DMS153 treated with DMSO at 0.1 percent for 48 hours (cell line): ENCODE results near the gene U2AF1L4.

Experiments used
- DNase-seq: peaks from one replicate; lab custom pipeline; 2025; ENCODE audit not compliant: unreplicated experiment; lab: John Stamatoyannopoulos, UW

The U2AF1L4 gene

DNA sequence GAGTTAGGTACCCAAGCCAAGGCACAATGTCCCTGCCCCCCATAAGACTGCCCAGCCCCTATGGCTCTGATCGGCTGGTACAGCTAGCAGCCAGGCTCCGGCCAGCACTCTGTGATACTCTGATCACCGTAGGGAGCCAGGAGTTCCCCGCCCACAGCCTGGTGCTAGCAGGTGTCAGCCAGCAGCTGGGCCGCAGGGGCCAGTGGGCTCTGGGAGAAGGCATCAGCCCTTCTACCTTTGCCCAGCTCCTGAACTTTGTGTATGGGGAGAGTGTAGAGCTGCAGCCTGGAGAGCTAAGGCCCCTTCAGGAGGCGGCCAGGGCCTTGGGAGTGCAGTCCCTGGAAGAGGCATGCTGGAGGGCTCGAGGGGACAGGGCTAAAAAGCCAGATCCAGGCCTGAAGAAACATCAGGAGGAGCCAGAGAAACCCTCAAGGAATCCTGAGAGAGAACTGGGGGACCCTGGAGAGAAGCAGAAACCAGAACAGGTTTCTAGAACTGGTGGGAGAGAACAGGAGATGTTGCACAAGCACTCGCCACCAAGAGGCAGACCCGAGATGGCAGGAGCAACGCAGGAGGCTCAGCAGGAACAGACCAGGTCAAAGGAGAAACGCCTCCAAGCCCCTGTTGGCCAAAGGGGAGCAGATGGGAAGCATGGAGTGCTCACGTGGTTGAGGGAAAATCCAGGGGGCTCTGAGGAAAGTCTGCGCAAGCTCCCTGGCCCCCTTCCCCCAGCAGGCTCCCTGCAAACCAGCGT lies 30.4 kb downstream of the U2AF1L4 start:
- DNase-seq = no peak

- no peak for DNase-seq
Measured at GRCh38 chr19:35713904-35714495, 31.2 kb downstream of the U2AF1L4 start.

DNA sequence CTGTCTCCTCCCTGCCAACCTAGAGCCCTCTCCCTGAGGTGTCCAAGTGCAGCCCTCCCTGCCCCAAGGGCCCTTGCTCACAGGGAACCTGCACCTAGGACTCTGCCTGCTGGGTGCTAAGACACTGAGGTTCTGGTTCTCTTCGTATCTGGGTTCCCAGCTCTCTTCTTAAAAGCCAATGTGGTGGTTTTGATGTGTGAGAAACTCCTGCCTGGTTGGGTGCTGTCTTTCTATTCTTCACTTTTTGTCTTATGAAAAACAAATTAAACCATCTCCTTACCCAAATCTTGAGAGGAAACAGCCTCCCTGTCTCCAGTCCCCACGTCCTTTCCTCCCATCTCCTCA lies 31.7 kb downstream of the U2AF1L4 start:
- DNase-seq = no peak

- DNase-seq = no peak
Measured at GRCh38 chr19:35712567-35713505, 32.4 kb downstream of the U2AF1L4 start.

DNA sequence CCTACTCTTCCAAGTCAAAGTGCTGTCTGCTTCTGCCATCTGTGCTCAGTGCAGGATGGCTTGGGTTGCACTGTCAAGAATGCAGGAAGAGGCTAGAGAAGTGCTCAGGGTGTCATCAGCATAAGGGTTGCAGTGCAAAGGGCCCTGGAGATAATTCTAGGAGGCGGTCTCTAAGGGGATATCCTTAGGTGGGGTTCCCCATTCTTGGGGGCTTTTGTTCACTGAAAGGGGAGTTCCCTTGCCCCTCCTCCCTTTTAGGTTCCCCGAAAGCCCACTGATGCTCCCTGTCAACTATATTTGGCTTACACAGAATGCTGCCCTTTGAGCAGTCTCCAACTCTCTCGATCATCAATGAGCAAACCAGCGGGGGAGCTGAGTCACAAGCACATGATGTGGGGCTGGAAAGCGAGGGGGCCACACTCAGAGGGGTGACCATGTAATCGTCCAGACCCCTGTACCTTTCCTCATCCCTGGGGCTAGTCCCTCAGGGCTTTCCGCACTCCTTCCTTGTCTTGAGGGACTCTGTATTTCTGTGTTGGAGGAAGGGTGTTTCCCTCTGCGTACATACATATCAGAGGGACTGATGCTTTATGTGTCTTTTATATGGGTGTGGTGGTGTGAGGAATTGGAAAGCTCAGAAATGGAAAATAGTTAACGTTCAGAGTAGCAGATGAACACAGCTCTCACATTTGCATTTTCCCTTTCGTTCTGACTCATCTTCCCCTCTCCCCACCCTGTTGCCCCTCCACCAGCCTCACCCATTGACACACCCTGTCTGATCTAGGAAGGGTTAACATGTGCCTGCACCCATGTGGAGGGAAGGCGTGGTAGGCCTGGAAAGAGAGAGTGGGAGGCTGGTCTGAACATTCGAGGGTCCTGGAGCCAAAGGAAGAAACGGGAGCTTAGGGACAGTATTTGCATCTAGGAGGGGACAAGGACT lies 34.2 kb downstream of the U2AF1L4 start:
- DNase-seq = no peak

GRCh38 chr19:35708391-35708790 lies 36.8 kb downstream of the U2AF1L4 start:
- no peak for DNase-seq

DNA sequence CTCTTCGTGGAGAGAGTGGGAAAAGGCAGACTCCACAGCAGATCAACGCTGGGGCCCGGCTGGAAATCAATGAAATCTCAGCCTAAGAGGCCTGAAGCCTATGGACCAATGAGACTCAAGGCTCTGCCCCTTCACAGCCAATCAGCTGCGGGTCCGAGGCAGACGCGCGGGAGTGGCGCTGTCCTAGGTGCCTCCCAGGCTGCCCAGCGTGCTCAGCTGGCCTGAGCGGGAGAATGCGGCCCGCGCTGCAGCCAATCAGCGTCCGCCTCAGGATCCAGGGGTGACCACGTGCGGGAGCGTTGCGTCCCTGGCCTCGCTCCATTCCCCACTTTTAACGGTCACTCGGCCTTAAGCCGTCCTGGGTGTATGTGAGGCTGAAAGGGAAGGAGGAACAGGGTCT lies 41.0 kb downstream of the U2AF1L4 start, which contains the start of gene ZBTB32:
ZBTB32 (plus strand) TSS at position 341 of the 400 bp plus-strand sequence. CDS start 10,069 bp downstream, outside the sequence.
- peak; percentile 31 for DNase-seq

- DNase-seq = no peak
Measured at GRCh38 chr19:35703343-35703742, 41.9 kb downstream of the U2AF1L4 start.

- DNase-seq = peak; percentile 90
Measured at GRCh38 chr19:35702223-35703012, 42.8 kb downstream of the U2AF1L4 start.

DNA sequence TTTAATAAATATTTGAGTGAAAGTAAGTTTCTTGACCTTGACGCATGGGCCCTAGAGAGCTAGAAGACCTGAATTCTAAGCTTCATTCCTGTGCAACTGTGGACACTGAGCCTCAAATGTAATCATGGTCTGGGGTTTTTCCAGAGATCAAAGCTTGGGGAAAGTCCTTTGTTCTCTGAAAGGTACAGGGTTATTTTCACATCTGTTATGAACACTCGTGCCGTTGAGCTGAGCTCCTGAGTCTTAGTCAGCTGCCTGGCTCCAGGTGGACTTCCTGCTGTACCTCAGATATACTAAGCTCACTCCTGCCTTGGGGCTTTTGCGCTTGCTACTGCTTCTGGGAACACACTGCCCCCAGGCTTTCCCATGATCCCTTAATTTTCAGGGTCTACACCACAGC lies 48.4 kb downstream of the U2AF1L4 start:
- no peak for DNase-seq

GRCh38 chr19:35695895-35696422 lies 49.3 kb downstream of the U2AF1L4 start:
- DNase-seq = no peak

DNA sequence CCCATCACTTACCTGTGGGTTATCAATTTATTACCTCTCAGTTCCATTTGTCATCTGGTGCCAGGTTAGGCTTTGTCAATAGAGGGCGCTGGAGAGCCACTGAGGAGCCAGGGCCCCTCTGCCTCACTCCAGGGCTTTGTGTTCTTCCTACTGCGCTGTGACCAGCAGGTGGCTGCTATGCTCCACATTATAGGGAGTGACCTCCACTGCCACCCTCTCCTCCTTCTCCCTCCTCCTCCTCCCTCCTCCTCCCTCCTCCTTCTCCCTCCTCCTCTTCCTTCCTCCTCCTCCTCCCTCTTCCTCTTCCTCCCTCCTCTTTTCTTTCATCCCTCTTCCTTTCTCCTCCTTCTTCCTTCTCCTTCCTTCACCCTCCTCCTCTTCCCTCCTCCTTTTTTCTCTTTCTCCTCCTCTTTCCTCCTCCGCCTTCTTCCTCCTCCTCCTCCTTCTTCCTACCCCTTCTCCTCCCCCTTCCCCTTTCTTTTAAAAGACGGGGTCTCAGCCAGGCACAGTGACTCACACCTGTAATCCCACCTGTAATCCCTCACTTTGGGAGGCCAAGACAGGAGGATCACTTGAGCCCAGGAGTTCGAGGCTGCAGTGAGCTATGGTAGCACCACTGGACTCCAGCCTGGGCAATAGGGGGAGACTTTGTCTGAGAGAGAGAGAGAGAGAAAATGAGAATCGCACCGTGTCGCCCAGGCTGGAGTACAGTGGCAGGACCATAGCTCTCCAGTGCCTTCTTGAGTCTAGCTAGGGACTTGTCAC lies 51.2 kb downstream of the U2AF1L4 start:
- DNase-seq = peak; percentile 84

GRCh38 chr19:35693422-35693821 lies 51.8 kb downstream of the U2AF1L4 start:
- no peak for DNase-seq
